Colonic mucosa (tissue), 4 donors: ENCODE results near the gene RAB24. TPM values are rescaled to one million over a fixed set of nuclear protein-coding genes. Genes with fewer than 3 reads are reported as not detected.
"Not testable (repeated sequence)": the region's sequence is repeated elsewhere in the genome, so short reads cannot be mapped to it uniquely, and the experiment has no call there.

Experiments used
- DNase-seq: peaks from one replicate; pipeline ENCODE4 v3.0.0-alpha.2; 2020
- H3K27ac ChIP-seq: fragments of 200-600 bp; one replicate; pipeline ENCODE4 v1.8.0; 2021
- H3K27me3 ChIP-seq: fragments of 200-600 bp; one replicate; pipeline ENCODE4 v1.8.0; 2021
- H3K36me3 ChIP-seq: fragments of 200-600 bp; one replicate; pipeline ENCODE4 v1.8.0; 2021
- H3K4me1 ChIP-seq: fragments of 200-600 bp; one replicate; pipeline ENCODE4 v1.8.0; 2021; ENCODE audit warnings: mild to moderate bottlenecking
- H3K4me3 ChIP-seq: fragments of 200-600 bp; one replicate; pipeline ENCODE4 v1.8.0; 2021
- H3K9ac ChIP-seq, 2 donors: one replicate each; pipeline ENCODE4 v1.7.0; 2013; ENCODE audit warnings: control low read depth in 2 of 2, low read depth in 2 of 2, low read length in 2 of 2
- H3K9me3 ChIP-seq: fragments of 200-600 bp; one replicate; pipeline ENCODE4 v1.8.0; 2021
- intact Hi-C: fragments of 100-400 bp; cut with DNase I; formaldehyde crosslinking; loops from one replicate; pipeline ENCODE4 v1.14.1; 2022
- total RNA-seq, 2 donors: library from RNA; stranded (reverse); fragmentation: NEBNext Ultra II Directional in 1 of 2; extraction: Animal tissue kit (Norgen Biotek cat#: 25700) in 1 of 2; gene quantifications; one replicate each; pipeline ENCODE4 v1.2.1, GENCODE V29; 2021
- TF ChIP-seq, protein P1 (sequence below): fragments of 200-600 bp; IDR thresholded peaks from one replicate; pipeline ENCODE4 v1.8.0; 2022; ENCODE audit warnings: antibody characterized with exemption, mild to moderate bottlenecking
- donor health status: healthy.
- donor health status: DM: no; HTN: no; CAD: no.
- donor health status: DM: no; HTN: no; CAD: no.

Gene RAB24
- total RNA-seq, 2 donors from 2014 or later: 32.9 to 39.5 TPM

- Histone ChIP-seq H3K4me3 (no peak overlapping the region), H3K9me3 (no peaks in the 10 kb centered on the region), H3K4me1 (peaks cover 10% of the 10 kb centered on the region), H3K36me3 (no peaks in the 10 kb centered on the region), H3K9ac (no peak overlapping the region), H3K27me3 (no peaks in the 10 kb centered on the region), H3K27ac (no peak overlapping the region)
- intact Hi-C loops: no loop called here
- TF ChIP-seq, protein P1, sequence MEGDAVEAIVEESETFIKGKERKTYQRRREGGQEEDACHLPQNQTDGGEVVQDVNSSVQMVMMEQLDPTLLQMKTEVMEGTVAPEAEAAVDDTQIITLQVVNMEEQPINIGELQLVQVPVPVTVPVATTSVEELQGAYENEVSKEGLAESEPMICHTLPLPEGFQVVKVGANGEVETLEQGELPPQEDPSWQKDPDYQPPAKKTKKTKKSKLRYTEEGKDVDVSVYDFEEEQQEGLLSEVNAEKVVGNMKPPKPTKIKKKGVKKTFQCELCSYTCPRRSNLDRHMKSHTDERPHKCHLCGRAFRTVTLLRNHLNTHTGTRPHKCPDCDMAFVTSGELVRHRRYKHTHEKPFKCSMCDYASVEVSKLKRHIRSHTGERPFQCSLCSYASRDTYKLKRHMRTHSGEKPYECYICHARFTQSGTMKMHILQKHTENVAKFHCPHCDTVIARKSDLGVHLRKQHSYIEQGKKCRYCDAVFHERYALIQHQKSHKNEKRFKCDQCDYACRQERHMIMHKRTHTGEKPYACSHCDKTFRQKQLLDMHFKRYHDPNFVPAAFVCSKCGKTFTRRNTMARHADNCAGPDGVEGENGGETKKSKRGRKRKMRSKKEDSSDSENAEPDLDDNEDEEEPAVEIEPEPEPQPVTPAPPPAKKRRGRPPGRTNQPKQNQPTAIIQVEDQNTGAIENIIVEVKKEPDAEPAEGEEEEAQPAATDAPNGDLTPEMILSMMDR: no peak
- DNase-seq: no peak
These were observed 46.2 kb upstream of the RAB24 start for GRCh38 chr5:177349762-177350161.

DNA sequence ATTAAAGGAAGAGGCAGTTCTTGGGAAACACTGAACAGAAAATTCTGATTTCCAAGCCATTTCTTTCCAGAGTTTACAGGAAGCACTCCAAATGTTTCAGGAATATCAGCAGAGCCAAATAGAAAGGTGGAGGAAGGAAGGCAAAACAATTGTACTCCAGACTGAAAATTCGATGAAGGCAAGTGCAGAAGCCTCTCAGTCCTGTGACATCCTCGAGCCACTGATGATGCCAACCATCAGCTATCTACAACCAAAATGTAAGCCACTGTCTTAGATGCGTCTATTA, 45.8 kb upstream of the RAB24 start:
- H3K9me3 ChIP-seq: no peaks in the 10 kb centered on the region
- TF ChIP-seq, protein P1: no peak
- no peaks in the 10 kb centered on the region for H3K36me3 ChIP-seq
- H3K27me3 ChIP-seq: no peaks in the 10 kb centered on the region
- no peak overlapping the region for H3K4me3 ChIP-seq
- no peak overlapping the region for H3K9ac ChIP-seq
- H3K4me1 ChIP-seq: peaks cover 10% of the 10 kb centered on the region
- no peak for DNase-seq
- intact Hi-C loops: no loop called here
- no peak overlapping the region for H3K27ac ChIP-seq

- TF ChIP-seq, protein P1: no peak
- peaks cover 10% of the 10 kb centered on the region for H3K4me1 ChIP-seq
- no peak overlapping the region for H3K9ac ChIP-seq
- no peaks in the 10 kb centered on the region for H3K36me3 ChIP-seq
- H3K27me3 ChIP-seq: no peaks in the 10 kb centered on the region
- H3K9me3 ChIP-seq: no peaks in the 10 kb centered on the region
- no peak overlapping the region for H3K4me3 ChIP-seq
- intact Hi-C loops: no loop called here
- no peak overlapping the region for H3K27ac ChIP-seq
- DNase-seq: no peak
These were observed 44.2 kb upstream of the RAB24 start for GRCh38 chr5:177347699-177348098.

- Histone ChIP-seq H3K4me3 (no peak overlapping the region), H3K27me3 (no peaks in the 10 kb centered on the region), H3K9me3 (no peaks in the 10 kb centered on the region), H3K4me1 (peaks cover 10% of the 10 kb centered on the region), H3K36me3 (no peaks in the 10 kb centered on the region), H3K9ac (no peak overlapping the region), H3K27ac (no peak overlapping the region)
- intact Hi-C loops: no loop called here
- TF ChIP-seq, protein P1: no peak
- DNase-seq: no peak
These were observed 43.3 kb upstream of the RAB24 start for GRCh38 chr5:177346820-177347219.

DNA sequence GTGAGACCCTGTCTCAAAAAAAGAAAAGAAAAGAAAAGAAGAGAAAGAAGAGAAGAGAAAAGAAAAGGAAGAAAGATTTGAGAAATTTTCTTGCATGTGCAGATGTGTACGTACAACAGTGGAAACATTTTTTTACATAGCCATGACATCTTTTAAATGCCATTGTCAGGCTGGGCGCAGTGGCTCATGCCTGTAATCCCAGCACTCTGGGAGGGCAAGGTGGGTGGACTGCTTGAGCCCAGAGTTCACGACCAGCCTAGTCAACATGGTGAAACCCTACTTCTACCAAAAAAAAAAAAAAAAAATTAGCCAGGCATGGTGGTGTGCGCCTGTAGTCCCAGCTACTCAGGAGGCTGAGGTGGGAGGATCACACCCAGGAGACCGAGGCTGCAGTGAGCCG, 41.4 kb upstream of the RAB24 start:
- TF ChIP-seq, protein P1: no peak
- H3K27me3 ChIP-seq: no peaks in the 10 kb centered on the region
- no peaks in the 10 kb centered on the region for H3K9me3 ChIP-seq
- H3K4me3 ChIP-seq: no peak overlapping the region
- H3K9ac ChIP-seq: no peak overlapping the region
- H3K36me3 ChIP-seq: no peaks in the 10 kb centered on the region
- H3K4me1 ChIP-seq: peaks cover 2% of the 10 kb centered on the region
- no peak overlapping the region for H3K27ac ChIP-seq
- no peak for DNase-seq
- intact Hi-C loops: no loop called here

GRCh38 chr5:177343777-177344176, 40.3 kb upstream of the RAB24 start:
- Histone ChIP-seq H3K9ac (no peak overlapping the region), H3K4me3 (no peak overlapping the region), H3K4me1 (no peaks in the 10 kb centered on the region), H3K9me3 (no peaks in the 10 kb centered on the region), H3K27ac (no peak overlapping the region), H3K36me3 (no peaks in the 10 kb centered on the region), H3K27me3 (no peaks in the 10 kb centered on the region)
- no peak for DNase-seq
- intact Hi-C loops: no loop called here
- TF ChIP-seq, protein P1: no peak

GRCh38 chr5:177343000-177343399, 39.5 kb upstream of the RAB24 start:
- H3K4me3 ChIP-seq, H3K9me3 ChIP-seq, intact Hi-C loops, H3K4me1 ChIP-seq, DNase-seq, H3K9ac ChIP-seq, H3K27ac ChIP-seq, H3K27me3 ChIP-seq, H3K36me3 ChIP-seq: not testable (repeated sequence)
